HEK293 (cell line): ENCODE results near the gene PAX9.

ENCODE experiments used
- CTCF ChIA-PET: fragments of 350-600 bp; formaldehyde crosslinking; extraction: SDS; loops from one replicate; lab custom pipeline; 2021; ENCODE audit warnings: antibody characterized with exemption; lab: Yijun Ruan, JAX
- POLR2A ChIA-PET: fragments of 300-600 bp; formaldehyde crosslinking; extraction: SDS; loops from one replicate; lab custom pipeline; 2020; ENCODE audit warnings: antibody characterized with exemption, inconsistent platforms; lab: Yijun Ruan, JAX
- H3K27ac ChIP-seq: fragments of 200-500 bp; sonication (Bioruptor generic); 2 replicates; pipeline ENCODE4 v1.5.1; 2014; ENCODE audit warnings: low read depth, low read length, control low read depth, inconsistent platforms; ENCODE audit errors: extremely low read depth
- H3K36me3 ChIP-seq, 2 experiments: fragments of 200-500 bp in 1 of 2; sonication (Bioruptor generic) in 1 of 2; 1 replicate in 1 of 2; 2 replicates in 1 of 2; pipeline ENCODE4 v1.5.1; 2014 to 2017; ENCODE audit warnings: inconsistent platforms in 2 of 2, low read length in 2 of 2; ENCODE audit not compliant: control insufficient read depth in 2 of 2, insufficient read depth in 1 of 2
- H3K4me1 ChIP-seq: fragments of 200-500 bp; sonication (Bioruptor generic); 2 replicates; pipeline ENCODE4 v1.5.1; 2014; ENCODE audit warnings: mild to moderate bottlenecking, low read length, inconsistent platforms; ENCODE audit not compliant: control insufficient read depth, insufficient read depth
- H3K4me3 ChIP-seq: 2 replicates; pipeline ENCODE4 v1.5.1; 2011; ENCODE audit warnings: low read depth, mild to moderate bottlenecking, control low read depth, low read length, moderate library complexity
- H3K9me3 ChIP-seq: fragments of 200-500 bp; sonication (Bioruptor generic); 2 replicates; pipeline ENCODE4 v1.5.1; 2014; ENCODE audit warnings: low read depth, low read length, inconsistent platforms; ENCODE audit not compliant: control insufficient read depth, insufficient read depth
- FEZF1 ChIP-seq: fragments of 450-650 bp; formaldehyde crosslinking; IDR thresholded peaks from 2 replicates; pipeline ENCODE4 v1.5.1; 2016; ENCODE audit warnings: missing biosample characterization, missing genetic modification characterization
- HOXC10 ChIP-seq: sonication (generic); formaldehyde crosslinking; IDR thresholded peaks from 2 replicates; pipeline ENCODE4 v1.8.1; 2023; ENCODE audit warnings: mild to moderate bottlenecking, missing genetic modification reagents
- HOXD13 ChIP-seq: sonication (generic); formaldehyde crosslinking; IDR thresholded peaks from 2 replicates; pipeline ENCODE4 v1.8.0; 2022; ENCODE audit warnings: missing genetic modification reagents, borderline replicate concordance
- IKZF3 ChIP-seq: fragments of 450-650 bp; IDR thresholded peaks from 2 replicates; pipeline ENCODE4 v1.5.0; 2018; ENCODE audit warnings: missing biosample characterization, mild to moderate bottlenecking, missing genetic modification characterization, moderate library complexity
- MEIS1 ChIP-seq: sonication (generic); formaldehyde crosslinking; IDR thresholded peaks from 2 replicates; pipeline ENCODE4 v1.8.1; 2022; ENCODE audit warnings: missing genetic modification reagents, mild to moderate bottlenecking, borderline replicate concordance
- PATZ1 ChIP-seq: fragments of 450-650 bp; formaldehyde crosslinking; IDR thresholded peaks from 2 replicates; pipeline ENCODE4 v1.5.1; 2016; ENCODE audit warnings: missing biosample characterization, missing genetic modification characterization
- SCRT1 ChIP-seq: fragments of 450-650 bp; formaldehyde crosslinking; IDR thresholded peaks from 2 replicates; pipeline ENCODE4 v1.5.1; 2016; ENCODE audit warnings: missing biosample characterization, missing genetic modification characterization, borderline replicate concordance
- SCRT2 ChIP-seq: fragments of 450-650 bp; formaldehyde crosslinking; IDR thresholded peaks from 2 replicates; pipeline ENCODE4 v1.5.1; 2016; ENCODE audit warnings: missing biosample characterization, missing genetic modification characterization
- TSHZ1 ChIP-seq: fragments of 450-650 bp; formaldehyde crosslinking; IDR thresholded peaks from 2 replicates; pipeline ENCODE4 v1.5.1; 2016; ENCODE audit warnings: missing biosample characterization, missing genetic modification characterization, borderline replicate concordance
- ZBTB20 ChIP-seq: fragments of 450-650 bp; formaldehyde crosslinking; IDR thresholded peaks from 2 replicates; pipeline ENCODE4 v1.5.1; 2016; ENCODE audit warnings: missing biosample characterization, missing genetic modification characterization
- ZBTB48 ChIP-seq: fragments of 450-650 bp; formaldehyde crosslinking; IDR thresholded peaks from 2 replicates; pipeline ENCODE4 v1.5.1; 2016; ENCODE audit warnings: missing biosample characterization, missing genetic modification characterization
- ZBTB8A ChIP-seq: fragments of 450-650 bp; formaldehyde crosslinking; IDR thresholded peaks from 2 replicates; pipeline ENCODE4 v1.5.1; 2016; ENCODE audit warnings: missing biosample characterization, missing genetic modification characterization
- ZNF112 ChIP-seq: fragments of 450-650 bp; formaldehyde crosslinking; IDR thresholded peaks from 2 replicates; pipeline ENCODE4 v1.5.0; 2017; ENCODE audit warnings: missing biosample characterization, missing genetic modification characterization
- ZNF114 ChIP-seq: fragments of 450-650 bp; formaldehyde crosslinking; IDR thresholded peaks from 2 replicates; pipeline ENCODE4 v1.5.0; 2017; ENCODE audit warnings: missing biosample characterization, missing genetic modification characterization
- ZNF2 ChIP-seq: fragments of 450-650 bp; formaldehyde crosslinking; IDR thresholded peaks from 2 replicates; pipeline ENCODE4 v1.5.1; 2016; ENCODE audit warnings: missing biosample characterization, missing genetic modification characterization
- ZNF214 ChIP-seq: fragments of 450-650 bp; formaldehyde crosslinking; IDR thresholded peaks from 2 replicates; pipeline ENCODE4 v1.5.1; 2017; ENCODE audit warnings: missing biosample characterization, mild to moderate bottlenecking, missing genetic modification characterization, borderline replicate concordance
- ZNF362 ChIP-seq: fragments of 450-650 bp; formaldehyde crosslinking; IDR thresholded peaks from 2 replicates; pipeline ENCODE4 v1.5.1; 2016; ENCODE audit warnings: missing biosample characterization, missing genetic modification characterization
- ZNF37A ChIP-seq: fragments of 450-650 bp; IDR thresholded peaks from 2 replicates; pipeline ENCODE4 v1.5.1; 2018; ENCODE audit warnings: missing biosample characterization, missing genetic modification characterization
- ZNF510 ChIP-seq: fragments of 450-650 bp; formaldehyde crosslinking; IDR thresholded peaks from 2 replicates; pipeline ENCODE4 v1.5.1; 2018; ENCODE audit warnings: mild to moderate bottlenecking, missing genetic modification characterization, missing biosample characterization; ENCODE audit not compliant: insufficient replicate concordance
- ZNF521 ChIP-seq: fragments of 450-650 bp; formaldehyde crosslinking; IDR thresholded peaks from 2 replicates; pipeline ENCODE4 v1.5.1; 2017; ENCODE audit warnings: missing biosample characterization, mild to moderate bottlenecking, missing genetic modification characterization
- ZNF571 ChIP-seq: fragments of 450-650 bp; formaldehyde crosslinking; IDR thresholded peaks from 2 replicates; pipeline ENCODE4 v1.5.0; 2017; ENCODE audit warnings: missing biosample characterization, missing genetic modification characterization
- ZNF600 ChIP-seq: fragments of 450-650 bp; formaldehyde crosslinking; IDR thresholded peaks from 2 replicates; pipeline ENCODE4 v1.5.1; 2016; ENCODE audit warnings: missing biosample characterization, missing genetic modification characterization
- ZNF664 ChIP-seq: fragments of 450-650 bp; formaldehyde crosslinking; IDR thresholded peaks from 2 replicates; pipeline ENCODE4 v1.5.1; 2016; ENCODE audit warnings: missing biosample characterization, missing genetic modification characterization
- ZNF776 ChIP-seq: fragments of 450-650 bp; formaldehyde crosslinking; IDR thresholded peaks from 2 replicates; pipeline ENCODE4 v1.5.0; 2017; ENCODE audit warnings: missing biosample characterization, missing genetic modification characterization, borderline replicate concordance
- ZSCAN30 ChIP-seq: fragments of 450-650 bp; IDR thresholded peaks from 2 replicates; pipeline ENCODE4 v1.5.1; 2018; ENCODE audit warnings: missing biosample characterization, mild to moderate bottlenecking, missing genetic modification characterization, moderate library complexity

PAX9 gene

GRCh38 chr14:36625436-36625835 lies 36.2 kb upstream of the PAX9 start:
- H3K9me3 ChIP-seq = peaks cover 2% of the 10 kb centered on the region; the same call in 1 of the 2 replicates
- H3K36me3 ChIP-seq = no peaks in the 10 kb centered on the region
- POLR2A ChIA-PET = no interaction called here
- no peak overlapping the region for H3K27ac ChIP-seq
- no peaks in the 10 kb centered on the region for H3K4me1 ChIP-seq
- H3K4me3 ChIP-seq = no peak overlapping the region
- CTCF ChIA-PET = interaction anchor here (0.5 to 0.6 kb wide), 2 partner anchors 20 to 524 kb away, joined by 3 read pairs; no protein-coding TSS in a partner anchor
- no peak for TF ChIP-seq ZBTB48
- TF ChIP-seq HOXD13 = no peak
- no peak for TF ChIP-seq HOXC10 (CRISPR knock-in tag)
- TF ChIP-seq ZBTB8A (tag by site-specific recombination) = no peak
- TF ChIP-seq PATZ1 (tag by site-specific recombination) = no peak
- TF ChIP-seq IKZF3 (tag by site-specific recombination) = no peak
- no peak for TF ChIP-seq MEIS1 (CRISPR knock-in tag)
- TF ChIP-seq SCRT1 (tag by site-specific recombination) = no peak
- no peak for TF ChIP-seq FEZF1
- TF ChIP-seq ZSCAN30 (tag by site-specific recombination) = no peak
- no peak for TF ChIP-seq ZNF362

- Histone ChIP-seq H3K4me1 (no peaks in the 10 kb centered on the region), H3K4me3 (no peak overlapping the region), H3K36me3 (no peaks in the 10 kb centered on the region), H3K9me3 (peaks cover 2% of the 10 kb centered on the region; the same call in 1 of the 2 replicates), H3K27ac (no peak overlapping the region)
- CTCF ChIA-PET = interaction anchor here (1.6 kb wide), 1 partner anchor 22 kb away, joined by 5 read pairs; no protein-coding TSS in a partner anchor
- TF ChIP-seq ZBTB20 (tag by site-specific recombination) (no peak), ZNF37A (tag by site-specific recombination) (no peak)
- POLR2A ChIA-PET = no interaction called here
These were observed 35.5 kb upstream of the PAX9 start for GRCh38 chr14:36626151-36626550.

- TF ChIP-seq ZNF114 (tag by site-specific recombination) = no peak
- TF ChIP-seq ZNF776 (tag by site-specific recombination) = no peak
- TF ChIP-seq SCRT1 (tag by site-specific recombination) = no peak
- no peak for TF ChIP-seq ZNF664
- no peak for TF ChIP-seq ZNF362
- TF ChIP-seq ZNF600 (tag by site-specific recombination) = no peak
- no peak for TF ChIP-seq ZNF521
- no peak for TF ChIP-seq ZNF112 (tag by site-specific recombination)
- no peak for TF ChIP-seq ZNF2
- no peak for TF ChIP-seq SCRT2
- TF ChIP-seq ZNF510 (tag by site-specific recombination) = no peak
- TF ChIP-seq ZNF214 (tag by site-specific recombination) = no peak
- TF ChIP-seq TSHZ1 = no peak
- no peak for TF ChIP-seq ZNF571 (tag by site-specific recombination)
- TF ChIP-seq, all 188 proteins: peak for 0
- CTCF ChIA-PET = interaction anchor here (1.0 kb wide), 1 partner anchor 28 kb away, joined by 4 read pairs; no protein-coding TSS in a partner anchor
These were observed 33.7 kb upstream of the PAX9 start for GRCh38 chr14:36627981-36628380.

More at GRCh38 chr14:36627981-36628380, 33.7 kb upstream of the PAX9 start:
- no peak overlapping the region for H3K27ac ChIP-seq
- H3K36me3 ChIP-seq = no peaks in the 10 kb centered on the region
- no peaks in the 10 kb centered on the region for H3K9me3 ChIP-seq
- H3K4me3 ChIP-seq = no peak overlapping the region
- POLR2A ChIA-PET = no interaction called here
- no peaks in the 10 kb centered on the region for H3K4me1 ChIP-seq
